Mesothelial cell of epicardium (in vitro differentiated cells): Measurements from ENCODE around the gene FNDC5. TPM values are rescaled to one million over a fixed set of nuclear protein-coding genes. Genes with fewer than 3 reads are reported as not detected.
A peak's percentile ranks its signal among the peaks of the same experiment; 100 is the strongest.

Experiments
- DNase-seq, 2 experiments: peaks; one replicate each; pipeline ENCODE4 v3.0.0; 2021; ENCODE audit warnings: low spot score in 2 of 2; ENCODE audit not compliant: unreplicated experiment in 2 of 2
- H3K27ac Mint-ChIP-seq: 2 replicates; pipeline ENCODE4 v1.8.0; 2021; ENCODE audit warnings: mixed read lengths
- H3K27me3 Mint-ChIP-seq: 2 replicates; pipeline ENCODE4 v1.8.0; 2021; ENCODE audit warnings: low read depth, mixed read lengths
- H3K36me3 Mint-ChIP-seq: 2 replicates; pipeline ENCODE4 v1.8.0; 2021; ENCODE audit warnings: mixed read lengths
- H3K4me1 Mint-ChIP-seq: 2 replicates; pipeline ENCODE4 v1.8.0; 2021; ENCODE audit warnings: mixed read lengths
- H3K4me3 Mint-ChIP-seq: 2 replicates; pipeline ENCODE4 v1.8.0; 2021; ENCODE audit warnings: mild to moderate bottlenecking, moderate library complexity, mixed read lengths
- H3K9me3 Mint-ChIP-seq: 2 replicates; pipeline ENCODE4 v1.8.0; 2021; ENCODE audit warnings: mixed read lengths
- CTCF ChIP-seq: fragments of 200-600 bp; sonication (generic); IDR thresholded peaks from one replicate; pipeline ENCODE4 v1.5.0; 2021; ENCODE audit warnings: antibody characterized with exemption; ENCODE audit not compliant: unreplicated experiment
- total RNA-seq: library from RNA; stranded (reverse); gene quantifications from 3 replicates; pipeline ENCODE4 v1.2.1, GENCODE V29; 2021

The FNDC5 gene
- 162 to 165 TPM (median 164 TPM) in 3 replicates for total RNA-seq

GRCh38 chr1:32870615-32871363 lies at the start of gene FNDC5:
Gene FNDC5 (minus strand): TSS chr1:32870912.
- Mint-ChIP-seq H3K4me3 (peak within 1 kb of the TSS; percentile 84), H3K27ac (peak within 1 kb of the TSS; percentile 80), H3K36me3 (peaks cover 19% of the 10 kb centered on the region), H3K4me1 (peaks cover 46% of the 10 kb centered on the region), H3K9me3 (no peaks in the 10 kb centered on the region), H3K27me3 (peaks cover 5% of the 10 kb centered on the region)
- TF ChIP-seq CTCF = no peak
- peak in 1 of 2 experiments; percentile 55 for DNase-seq

GRCh38 chr1:32919811-32920733 lies 49.4 kb upstream of the FNDC5 start:
- Mint-ChIP-seq H3K27ac (peak overlapping the region; percentile 11), H3K9me3 (no peaks in the 10 kb centered on the region)
- no peak for DNase-seq

GRCh38 chr1:32918179-32918578 lies 47.5 kb upstream of the FNDC5 start:
- no peak for DNase-seq
- no peaks in the 10 kb centered on the region for H3K36me3 Mint-ChIP-seq
- no peak overlapping the region for H3K4me3 Mint-ChIP-seq
- peaks cover 13% of the 10 kb centered on the region for H3K4me1 Mint-ChIP-seq
- no peaks in the 10 kb centered on the region for H3K9me3 Mint-ChIP-seq
- peak overlapping the region; percentile 21 for H3K27ac Mint-ChIP-seq
- H3K27me3 Mint-ChIP-seq = no peaks in the 10 kb centered on the region
- no peak for TF ChIP-seq CTCF

More at GRCh38 chr1:32919811-32920733, 49.4 kb upstream of the FNDC5 start:
- H3K4me3 Mint-ChIP-seq = no peak overlapping the region
- H3K27me3 Mint-ChIP-seq = no peaks in the 10 kb centered on the region
- no peaks in the 10 kb centered on the region for H3K36me3 Mint-ChIP-seq
- TF ChIP-seq CTCF = no peak
- H3K4me1 Mint-ChIP-seq = peaks cover 24% of the 10 kb centered on the region

- Mint-ChIP-seq H3K4me1 (peaks cover 13% of the 10 kb centered on the region), H3K36me3 (no peaks in the 10 kb centered on the region), H3K27ac (no peak overlapping the region), H3K27me3 (no peaks in the 10 kb centered on the region), H3K4me3 (no peak overlapping the region), H3K9me3 (no peaks in the 10 kb centered on the region)
- no peak for TF ChIP-seq CTCF
- DNase-seq = no peak
Measured at GRCh38 chr1:32917521-32917920, 46.8 kb upstream of the FNDC5 start.

- Mint-ChIP-seq H3K9me3 (no peaks in the 10 kb centered on the region), H3K27ac (no peak overlapping the region), H3K27me3 (no peaks in the 10 kb centered on the region), H3K4me3 (no peak overlapping the region), H3K36me3 (no peaks in the 10 kb centered on the region), H3K4me1 (peaks cover 13% of the 10 kb centered on the region)
- no peak for DNase-seq
- no peak for TF ChIP-seq CTCF
Measured at GRCh38 chr1:32915766-32916706, 45.3 kb upstream of the FNDC5 start.
